Right lobe of liver (tissue), 6 donors: ENCODE results near the gene APLP2. TPM values are rescaled to one million over a fixed set of nuclear protein-coding genes. Genes with fewer than 3 reads are reported as not detected.
A peak's percentile ranks its signal among the peaks of the same experiment; 100 is the strongest.

ENCODE experiments used
- ATAC-seq, 4 donors: fragments of 200-7000 bp; cut with Tn5 transposase; one replicate each; pipeline ENCODE4 v1.9.1; 2020; ENCODE audit warnings: mild to moderate bottlenecking in 4 of 4, moderate library complexity in 4 of 4
- DNase-seq, 3 donors: peaks; one replicate each; pipeline ENCODE4 v3.0.0-alpha.2; 2020
- H3K27ac ChIP-seq, 3 donors: fragments of 200-600 bp; one replicate each; pipeline ENCODE4 v1.8.0; 2022
- H3K27me3 ChIP-seq, 2 donors: fragments of 200-600 bp; one replicate each; pipeline ENCODE4 v1.8.0; 2022
- H3K36me3 ChIP-seq, 4 donors: fragments of 200-600 bp; sonication (generic) in 1 of 4; one replicate each; pipeline versions ENCODE4 v1.5.1 to v1.8.0; 2017 to 2022; ENCODE audit warnings: control low read depth in 1 of 4
- H3K4me1 ChIP-seq, 4 donors: fragments of 200-600 bp; sonication (generic) in 1 of 4; one replicate each; pipeline versions ENCODE4 v1.5.1 to v1.8.0; 2017 to 2022; ENCODE audit warnings: control low read depth in 1 of 4
- H3K4me3 ChIP-seq, 3 donors: fragments of 200-600 bp; one replicate each; pipeline ENCODE4 v1.8.0; 2022
- H3K9me3 ChIP-seq, 4 donors: fragments of 200-600 bp; sonication (generic) in 1 of 4; one replicate each; pipeline versions ENCODE4 v1.5.1 to v1.8.0; 2017 to 2022; ENCODE audit warnings: control low read depth in 1 of 4
- POLR2A ChIP-seq: fragments of 450-650 bp; IDR thresholded peaks from one replicate; pipeline ENCODE4 v1.6.1; 2017; ENCODE audit warnings: antibody characterized with exemption, mild to moderate bottlenecking
- WGBS: methylation state at CpG from one replicate; pipeline ENCODE4 v1.1.6; 2018; ENCODE audit warnings: low coverage, low lambda C conversion rate; ENCODE audit not compliant: insufficient coverage; ENCODE audit errors: missing lambda C conversion rate; 5-methylcytosine and 5-hydroxymethylcytosine counted together
- intact Hi-C, 2 donors: fragments of 100-400 bp; cut with DNase I; formaldehyde crosslinking; loops; one replicate each; pipeline versions ENCODE4 v1.11.2 to v1.14.1; 2022
- total RNA-seq, 6 experiments: library from RNA; depleted of rRNA in 2 of 6; stranded (reverse); fragments of >200 nt in 2 of 6; fragmentation: NEBNext Ultra II Directional in 3 of 6; extraction: Animal tissue kit (Norgen Biotek cat#: 25700) in 3 of 6; gene quantifications; one replicate each; pipeline versions ENCODE4 v1.1.0 to v1.2.4, GENCODE V29; 2016 to 2023
- TF ChIP-seq, protein P1 (sequence below), 4 donors: fragments of 200-600 bp in 3 of 4; fragments of 450-650 bp in 1 of 4; IDR thresholded peaks; one replicate each; pipeline versions ENCODE4 v1.5.1 to v1.8.0; 2016 to 2022; ENCODE audit warnings: antibody characterized with exemption in 4 of 4, mild to moderate bottlenecking in 2 of 4
- donor health status: DM: no; HTN: yes; CAD: no.
- donor health status: DM: no; HTN: no; CAD: no.
- donor health status: DM: no; HTN: no; CAD: no.
- donor health status: DM: no; HTN: yes; CAD: no.
- donor health status: DM: no; HTN: yes; CAD: no.

Gene APLP2
- total RNA-seq, 6 experiments from 2014 or later: 184 to 255 (median 252) TPM

DNA sequence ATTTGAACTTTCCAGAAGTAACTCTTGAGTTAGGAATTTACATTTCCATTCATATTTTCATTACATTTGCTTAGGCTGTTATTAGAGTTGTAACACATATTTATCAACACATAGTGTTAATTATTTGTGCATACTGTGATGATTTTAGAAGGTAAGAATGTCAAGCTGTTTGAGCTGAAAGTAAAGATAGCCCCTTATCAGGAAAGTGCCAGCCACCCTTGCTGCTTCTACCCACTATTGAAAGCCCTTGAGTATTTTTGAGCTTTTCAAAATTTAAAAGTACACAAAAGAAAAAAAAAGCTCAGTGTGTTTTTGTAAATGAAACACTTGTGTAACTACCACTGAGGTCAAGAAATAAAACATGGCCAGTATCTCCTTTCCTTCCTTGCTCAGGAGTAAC is 8.0 kb downstream of the APLP2 start:
- ATAC-seq: no peak
- no peak overlapping the region for H3K27ac ChIP-seq

DNA sequence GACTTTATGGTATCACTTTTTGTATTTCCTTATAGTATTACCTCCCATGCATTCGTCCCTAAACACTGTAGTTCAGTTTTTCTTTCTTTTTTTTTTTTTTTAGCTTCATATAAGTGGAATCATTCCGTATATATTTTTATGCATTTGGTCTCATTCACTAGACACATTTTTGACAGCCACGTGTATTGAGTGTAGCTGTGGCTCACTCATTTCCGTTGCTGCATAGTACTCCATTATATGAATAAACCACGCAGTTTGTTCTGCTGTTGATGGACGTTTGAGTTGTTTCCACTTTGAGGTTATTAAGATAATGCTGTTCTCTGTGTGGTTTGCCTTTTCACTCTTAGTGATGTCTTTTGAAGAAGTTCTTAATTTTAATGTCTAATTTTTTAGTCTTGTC is 8.4 kb downstream of the APLP2 start:
- Histone ChIP-seq H3K9me3 (no peaks in the 10 kb centered on the region), H3K27ac (no peak overlapping the region), H3K4me1 (no peaks in the 10 kb centered on the region), H3K27me3 (no peaks in the 10 kb centered on the region), H3K4me3 (no peak overlapping the region), H3K36me3 (no peaks in the 10 kb centered on the region)
- no peak for ATAC-seq
- DNase-seq: no peak
- no peak for TF ChIP-seq POLR2A
- TF ChIP-seq, protein P1, sequence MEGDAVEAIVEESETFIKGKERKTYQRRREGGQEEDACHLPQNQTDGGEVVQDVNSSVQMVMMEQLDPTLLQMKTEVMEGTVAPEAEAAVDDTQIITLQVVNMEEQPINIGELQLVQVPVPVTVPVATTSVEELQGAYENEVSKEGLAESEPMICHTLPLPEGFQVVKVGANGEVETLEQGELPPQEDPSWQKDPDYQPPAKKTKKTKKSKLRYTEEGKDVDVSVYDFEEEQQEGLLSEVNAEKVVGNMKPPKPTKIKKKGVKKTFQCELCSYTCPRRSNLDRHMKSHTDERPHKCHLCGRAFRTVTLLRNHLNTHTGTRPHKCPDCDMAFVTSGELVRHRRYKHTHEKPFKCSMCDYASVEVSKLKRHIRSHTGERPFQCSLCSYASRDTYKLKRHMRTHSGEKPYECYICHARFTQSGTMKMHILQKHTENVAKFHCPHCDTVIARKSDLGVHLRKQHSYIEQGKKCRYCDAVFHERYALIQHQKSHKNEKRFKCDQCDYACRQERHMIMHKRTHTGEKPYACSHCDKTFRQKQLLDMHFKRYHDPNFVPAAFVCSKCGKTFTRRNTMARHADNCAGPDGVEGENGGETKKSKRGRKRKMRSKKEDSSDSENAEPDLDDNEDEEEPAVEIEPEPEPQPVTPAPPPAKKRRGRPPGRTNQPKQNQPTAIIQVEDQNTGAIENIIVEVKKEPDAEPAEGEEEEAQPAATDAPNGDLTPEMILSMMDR (IDR thresholded peaks at IDR 0.05): no peak
- intact Hi-C loops: no loop called here
- 79% methylated on average over 6 of the region's 6 CpGs for WGBS

More for the DNA sequence above, 8.0 kb downstream of the APLP2 start:
- Histone ChIP-seq H3K9me3 (no peaks in the 10 kb centered on the region), H3K4me3 (no peak overlapping the region), H3K27me3 (no peaks in the 10 kb centered on the region), H3K4me1 (peaks cover 0 to 1% (median 0%) of the 10 kb centered on the region in 4 donors), H3K36me3 (no peaks in the 10 kb centered on the region)
- DNase-seq: no peak
- TF ChIP-seq POLR2A: no peak
- TF ChIP-seq, protein P1 (IDR thresholded peaks at IDR 0.05): no peak
- intact Hi-C loops: no loop called here

DNA sequence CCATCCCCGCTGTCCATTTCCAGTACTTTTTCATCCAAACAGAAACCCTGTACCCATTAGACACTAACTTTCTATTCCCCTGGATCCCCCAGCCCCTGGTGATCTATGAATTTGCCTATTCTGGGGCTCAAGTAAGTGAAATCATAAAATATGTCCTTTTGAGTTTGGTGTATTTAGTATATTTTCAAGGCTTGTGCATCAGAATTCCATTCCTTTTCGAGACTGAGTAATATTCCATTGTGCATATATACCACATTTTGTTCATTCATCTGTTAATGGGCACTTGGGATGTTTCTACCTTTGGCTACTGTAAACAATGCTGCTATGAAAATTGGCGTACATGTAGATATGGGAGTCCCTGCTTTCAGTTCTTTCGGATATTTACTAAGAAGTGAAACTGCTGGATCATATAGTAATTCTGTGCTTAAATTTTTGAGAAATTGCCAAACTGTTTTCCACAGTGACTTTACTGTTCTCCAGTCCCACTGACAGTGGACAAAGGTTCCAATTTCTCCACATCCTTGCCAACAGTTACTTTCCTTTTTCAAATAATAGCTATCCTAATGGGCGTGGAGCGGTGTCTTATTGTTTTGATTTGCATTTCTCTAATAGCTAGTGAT is 16.1 kb downstream of the APLP2 start:
- DNase-seq: no peak
- WGBS: 78% methylated on average over 6 of the region's 6 CpGs
- Histone ChIP-seq H3K4me3 (no peak overlapping the region), H3K9me3 (no peaks in the 10 kb centered on the region), H3K36me3 (no peaks in the 10 kb centered on the region), H3K27me3 (no peaks in the 10 kb centered on the region), H3K4me1 (peaks cover 0 to 34% (median 11%) of the 10 kb centered on the region in 4 donors), H3K27ac (no peak overlapping the region)
- ATAC-seq: peak in 1 of 4 donors; percentile 19
- intact Hi-C loops: no loop called here
- TF ChIP-seq POLR2A: no peak
- TF ChIP-seq, protein P1 (IDR thresholded peaks at IDR 0.05): no peak

DNA sequence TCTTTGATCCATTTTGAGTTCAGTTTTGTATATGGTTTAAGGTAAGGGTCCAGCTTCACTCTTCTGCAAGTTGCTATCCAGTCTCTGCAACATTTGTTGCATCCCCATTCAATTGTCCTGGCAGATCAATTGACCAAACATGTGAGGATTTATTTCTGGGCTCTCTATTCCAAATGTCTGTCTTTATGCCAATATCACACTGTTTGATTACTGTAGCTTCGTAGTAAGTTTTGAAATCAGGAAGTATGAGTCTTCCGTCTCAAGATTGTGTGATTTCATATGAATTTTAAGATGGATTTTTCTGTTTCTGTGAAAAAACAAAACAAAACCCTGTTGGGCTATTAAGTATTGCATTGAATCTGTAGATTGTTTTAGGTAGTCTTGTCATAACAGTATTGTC is 17.0 kb downstream of the APLP2 start:
- peak; percentile 45 to 74 (median 68) for ATAC-seq
- H3K4me3 ChIP-seq: no peak overlapping the region
- DNase-seq: no peak
- H3K27ac ChIP-seq: no peak overlapping the region
- intact Hi-C loops: no loop called here
- TF ChIP-seq, protein P1 (IDR thresholded peaks at IDR 0.05): no peak
- TF ChIP-seq POLR2A: no peak
- no peaks in the 10 kb centered on the region for H3K27me3 ChIP-seq
- 14% methylated on average over 2 of the region's 2 CpGs for WGBS
- H3K9me3 ChIP-seq: no peaks in the 10 kb centered on the region
- no peaks in the 10 kb centered on the region for H3K36me3 ChIP-seq
- peaks cover 0 to 34% (median 11%) of the 10 kb centered on the region in 4 donors for H3K4me1 ChIP-seq
